IMR-90 (cell line): ENCODE results near the gene TRAPPC4. TPM values are rescaled to one million over a fixed set of nuclear protein-coding genes. Genes with fewer than 3 reads are reported as not detected.

Source experiments
- ATAC-seq: fragments of 200-7000 bp; cut with Tn5 transposase; 2 replicates; pipeline ENCODE4 v1.9.1; 2020; ENCODE audit warnings: low read depth, mild to moderate bottlenecking, moderate library complexity
- BruUV-seq: library from RNA; stranded (reverse); fragments of 400-500 nt; replicated peaks from 2 replicates; lab custom pipeline; 2021; lab: Mats Ljungman, UMichigan
- CTCF ChIA-PET: fragments of 300-600 bp; formaldehyde crosslinking; extraction: SDS; loops from one replicate; lab custom pipeline; 2021; ENCODE audit warnings: antibody characterized with exemption; lab: Yijun Ruan, JAX
- POLR2A ChIA-PET: fragments of 300-600 bp; sonication (Branson Sonifier 250); formaldehyde crosslinking; loops from one replicate; lab custom pipeline; 2022; ENCODE audit warnings: antibody characterized with exemption; ENCODE audit not compliant: unreplicated experiment; lab: Charles Lee
- DNase-seq: peaks from one replicate; pipeline ENCODE4 v3.0.0; 2013
- H2AFZ ChIP-seq: replicated peaks from 2 replicates; pipeline ENCODE3; 2013; ENCODE audit warnings: low read length, mild to moderate bottlenecking; ENCODE audit not compliant: poor library complexity
- H2AK5ac ChIP-seq: 2 replicates; pipeline ENCODE4 v1.6.1; 2013; ENCODE audit warnings: low read depth, low read length, inconsistent platforms
- H2AK9ac ChIP-seq: replicated peaks from 2 replicates; pipeline ENCODE3; 2013; ENCODE audit warnings: mild to moderate bottlenecking, low read depth, low read length, moderate library complexity; ENCODE audit not compliant: poor library complexity
- H2BK120ac ChIP-seq: 2 replicates; pipeline ENCODE4 v1.6.1; 2013; ENCODE audit warnings: low read depth, low read length, inconsistent platforms
- H2BK15ac ChIP-seq: 3 replicates; pipeline ENCODE4 v1.6.1; 2013; ENCODE audit warnings: low read depth, low read length, inconsistent platforms
- H2BK20ac ChIP-seq: 2 replicates; pipeline ENCODE4 v1.6.1; 2013; ENCODE audit warnings: low read depth, mild to moderate bottlenecking, inconsistent platforms, low read length, moderate library complexity
- H2BK5ac ChIP-seq: 2 replicates; pipeline ENCODE4 v1.6.1; 2013; ENCODE audit warnings: mild to moderate bottlenecking, low read depth, low read length, inconsistent platforms; ENCODE audit not compliant: poor library complexity, severe bottlenecking
- H3K14ac ChIP-seq: replicated peaks from 2 replicates; pipeline ENCODE4 v1.6.1; 2013; ENCODE audit warnings: low read depth, low read length, inconsistent platforms
- H3K18ac ChIP-seq: 2 replicates; pipeline ENCODE4 v1.6.1; 2013; ENCODE audit warnings: low read depth, low read length, control low read depth
- H3K23ac ChIP-seq: 2 replicates; pipeline ENCODE4 v1.6.1; 2013; ENCODE audit warnings: low read depth, low read length, inconsistent platforms
- H3K27ac ChIP-seq: 2 replicates; pipeline ENCODE4 v1.5.1; 2013; ENCODE audit warnings: mild to moderate bottlenecking, control low read depth, low read length; ENCODE audit not compliant: insufficient read depth
- H3K27me3 ChIP-seq: 2 replicates; pipeline ENCODE4 v1.6.1; 2013; ENCODE audit warnings: low read length; ENCODE audit not compliant: control insufficient read depth, insufficient read depth
- H3K36me3 ChIP-seq: 2 replicates; pipeline ENCODE4 v1.6.1; 2013; ENCODE audit warnings: low read length, mixed read lengths; ENCODE audit not compliant: control insufficient read depth, insufficient read depth
- H3K4ac ChIP-seq: 2 replicates; pipeline ENCODE4 v1.6.1; 2013; ENCODE audit warnings: low read depth, low read length, inconsistent platforms
- H3K4me1 ChIP-seq: 2 replicates; pipeline ENCODE4 v1.6.1; 2013; ENCODE audit warnings: low read length, mixed read lengths; ENCODE audit not compliant: control insufficient read depth, insufficient read depth
- H3K4me2 ChIP-seq: 2 replicates; pipeline ENCODE4 v1.6.1; 2013; ENCODE audit warnings: low read depth, mild to moderate bottlenecking, control low read depth, low read length, moderate library complexity
- H3K4me3 ChIP-seq: 2 replicates; pipeline ENCODE4 v1.5.1; 2013; ENCODE audit warnings: low read depth, mild to moderate bottlenecking, control low read depth, low read length, moderate library complexity; ENCODE audit not compliant: insufficient read depth
- H3K56ac ChIP-seq: 2 replicates; pipeline ENCODE4 v1.6.1; 2013; ENCODE audit warnings: low read length, inconsistent platforms; ENCODE audit not compliant: insufficient read depth; ENCODE audit errors: extremely low read depth
- H3K79me1 ChIP-seq, 2 experiments: 2 replicates each; pipeline ENCODE4 v1.6.1; 2013; ENCODE audit warnings: low read length in 2 of 2, inconsistent platforms in 1 of 2, low read depth in 1 of 2
- H3K9ac ChIP-seq: 2 replicates; pipeline ENCODE4 v1.6.1; 2013; ENCODE audit warnings: low read depth, low read length, control low read depth
- H3K9me1 ChIP-seq: 2 replicates; pipeline ENCODE4 v1.6.1; 2013; ENCODE audit warnings: low read length, inconsistent platforms; ENCODE audit not compliant: insufficient read depth
- H3K9me3 ChIP-seq: 2 replicates; pipeline ENCODE4 v1.6.1; 2013; ENCODE audit warnings: low read length; ENCODE audit not compliant: control insufficient read depth, insufficient read depth
- H4K20me1 ChIP-seq: 2 replicates; pipeline ENCODE4 v1.6.1; 2013; ENCODE audit warnings: low read length, inconsistent platforms; ENCODE audit not compliant: insufficient read depth
- H4K5ac ChIP-seq: 2 replicates; pipeline ENCODE4 v1.6.1; 2013; ENCODE audit warnings: mild to moderate bottlenecking, low read depth, low read length, control low read depth
- H4K8ac ChIP-seq, 2 experiments: 2 replicates each; pipeline ENCODE4 v1.6.1; 2013; ENCODE audit warnings: low read depth in 2 of 2, low read length in 2 of 2, control low read depth in 1 of 2, inconsistent platforms in 1 of 2
- H4K91ac ChIP-seq: 2 replicates; pipeline ENCODE4 v1.6.1; 2013; ENCODE audit warnings: low read depth, low read length, inconsistent platforms; ENCODE audit not compliant: insufficient read depth
- CHD1 ChIP-seq: IDR thresholded peaks from 2 replicates; pipeline ENCODE4 v1.6.1; 2012; ENCODE audit warnings: low read depth, low read length, improper control_type of control experiment
- MAZ ChIP-seq: IDR thresholded peaks from 2 replicates; pipeline ENCODE4 v1.6.1; 2012; ENCODE audit warnings: low read depth, mild to moderate bottlenecking, low read length, improper control_type of control experiment, moderate library complexity, borderline replicate concordance
- MXI1 ChIP-seq: IDR thresholded peaks from 2 replicates; pipeline ENCODE4 v1.6.1; 2012; ENCODE audit warnings: low read depth, mild to moderate bottlenecking, low read length, moderate library complexity, borderline replicate concordance
- POLR2A ChIP-seq: IDR thresholded peaks from 2 replicates; pipeline ENCODE4 v1.6.1; 2012; ENCODE audit warnings: mild to moderate bottlenecking, low read depth, low read length
- RAD21 ChIP-seq: IDR thresholded peaks from 2 replicates; pipeline ENCODE4 v1.6.1; 2012; ENCODE audit warnings: low read length, improper control_type of control experiment
- USF2 ChIP-seq: fragments of 150-350 bp; IDR thresholded peaks from 2 replicates; pipeline ENCODE4 v1.6.1; 2017; ENCODE audit warnings: mild to moderate bottlenecking, antibody characterized with exemption, low read length, low read depth
- WGBS, 2 experiments: methylation state at CpG; one replicate each; pipeline versions ENCODE4 v1.1.5 to v1.1.7; 2013; ENCODE audit warnings: missing lambda C conversion rate in 2 of 2; ENCODE audit not compliant: insufficient read length in 1 of 2; ENCODE audit errors: extremely low coverage in 2 of 2; 5-methylcytosine and 5-hydroxymethylcytosine counted together
- dilution Hi-C: fragments of 300-500 bp; cut with HindIII; formaldehyde crosslinking; loops from one replicate; pipeline ENCODE4 v1.14.3; 2018; ENCODE audit warnings: low sequenced_read_pairs; ENCODE audit not compliant: unreplicated experiment
- in situ Hi-C: fragments of 300-500 bp; cut with MboI; formaldehyde crosslinking; loops from 3 replicates; pipeline ENCODE4 v1.14.3; 2019; ENCODE audit warnings: low sequenced_read_pairs, inconsistent platforms, mixed read lengths
- intact Hi-C: fragments of 100-400 bp; cut with micrococcal nuclease; formaldehyde crosslinking; loops from 2 replicates; pipeline ENCODE4 v1.10.0; 2022
- polyA plus RNA-seq, 3 experiments: library from polyadenylated mRNA; depleted of rRNA; stranded (reverse); fragments of >200 nt; gene quantifications; 2 replicates each; pipeline ENCODE4 v1.2.3, GENCODE V29; 2012; ENCODE audit warnings: low replicate concordance in 1 of 3
- total RNA-seq: library from RNA; depleted of rRNA; stranded (reverse); fragments of >200 nt; gene quantifications from 2 replicates; pipeline ENCODE4 v1.2.3, GENCODE V29; 2012

Gene TRAPPC4
- total and polyA plus RNA-seq, 2 of the 4 experiments (the other 2 are of a cell fraction), result 102 to 162 TPM

- no peak overlapping the region for H3K14ac ChIP-seq
- no peak overlapping the region for H2BK120ac ChIP-seq
- no peak overlapping the region for H2AFZ ChIP-seq
- no TSS peak for BruUV-seq
- no peak overlapping the region for H4K91ac ChIP-seq
- no peaks in the 10 kb centered on the region; the same call in 1 of the 2 replicates for H3K36me3 ChIP-seq
- H4K20me1 ChIP-seq, result no peaks in the 10 kb centered on the region
- ChIA-PET POLR2A (no interaction called here), CTCF (no interaction called here)
- H3K9ac ChIP-seq, result no peak overlapping the region
- H3K27me3 ChIP-seq, result no peaks in the 10 kb centered on the region
- no peak overlapping the region for H3K4me3 ChIP-seq
- no peak overlapping the region for H2BK5ac ChIP-seq
- dilution Hi-C loops (no loop called here), intact Hi-C loops (no loop called here), in situ Hi-C loops (no loop called here)
- no peaks in the 10 kb centered on the region for H3K9me3 ChIP-seq
- ATAC-seq, result no peak
- no peak for DNase-seq
- no peak overlapping the region for H3K23ac ChIP-seq
- peaks cover 14 to 37% of the 10 kb centered on the region in 2 experiments for H3K79me1 ChIP-seq
- no peak overlapping the region for H4K5ac ChIP-seq
- TF ChIP-seq RAD21 (no peak), MXI1 (no peak), POLR2A (no peak), MAZ (no peak), USF2 (no peak), CHD1 (no peak)
- no peak overlapping the region for H2BK20ac ChIP-seq
- H4K8ac ChIP-seq, result no peak overlapping the region
- H3K4me2 ChIP-seq, result no peak overlapping the region
- no peak overlapping the region for H3K4ac ChIP-seq
- H2BK15ac ChIP-seq, result no peak overlapping the region
- peaks cover 6% of the 10 kb centered on the region for H3K4me1 ChIP-seq
- no peak overlapping the region for H2AK9ac ChIP-seq
- no peak overlapping the region for H3K27ac ChIP-seq
- no peak overlapping the region for H3K18ac ChIP-seq
- no peak overlapping the region for H3K56ac ChIP-seq
- WGBS, 2 experiments, result 76% methylated on average over 2 of the region's 3 CpGs; no CpG with 5 or more reads in 1 of the 2 experiments
- no peak overlapping the region for H2AK5ac ChIP-seq
- H3K9me1 ChIP-seq, result peaks cover 3% of the 10 kb centered on the region; the same call in 1 of the 2 replicates
These were observed 42.7 kb downstream of the TRAPPC4 start for GRCh38 chr11:119061256-119061655.
